Fibroblast of villous mesenchyme (primary cell): ENCODE results near the gene TMTC2. TPM values are rescaled to one million over a fixed set of nuclear protein-coding genes. Genes with fewer than 3 reads are reported as not detected.

Source experiments
- DNase-seq: peaks from one replicate; pipeline ENCODE4 v3.0.0-alpha.2; 2010; ENCODE audit warnings: low read depth
- H3K4me3 ChIP-seq: 2 replicates; pipeline ENCODE4 v1.5.1; 2011; ENCODE audit warnings: low read depth, mild to moderate bottlenecking, low read length
- total RNA-seq: library from RNA; depleted of rRNA; stranded (reverse); fragments of >200 nt; gene quantifications from 2 replicates; pipeline ENCODE4 v1.2.3, GENCODE V29; 2012
- TF ChIP-seq, protein P1 (sequence below): IDR thresholded peaks from 2 replicates; pipeline ENCODE4 v1.5.1; 2012; ENCODE audit warnings: low read depth, mild to moderate bottlenecking, low read length; ENCODE audit not compliant: insufficient read depth

The TMTC2 gene
- total RNA-seq, 1 donor, result 5.2 TPM

DNA sequence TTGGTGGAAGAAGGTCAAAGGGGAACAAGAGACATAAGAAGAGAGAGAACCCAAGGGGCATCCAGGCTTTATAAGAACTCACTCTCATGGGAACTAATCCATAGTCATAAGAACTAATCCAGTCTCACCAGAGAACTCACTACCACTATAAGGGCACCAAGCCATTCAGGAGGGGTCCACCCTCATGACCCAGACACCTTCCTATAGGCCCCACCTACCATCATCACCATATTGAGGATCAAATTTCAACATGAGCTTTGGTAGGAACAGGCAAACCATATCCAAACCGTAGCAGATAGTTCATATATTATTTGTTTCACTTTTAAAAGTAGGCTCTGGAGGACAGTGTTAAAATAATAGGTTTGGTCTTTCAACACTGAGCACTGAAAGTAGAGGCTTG, 350.1 kb downstream of the TMTC2 start:
- DNase-seq, result no peak
- TF ChIP-seq, protein P1, sequence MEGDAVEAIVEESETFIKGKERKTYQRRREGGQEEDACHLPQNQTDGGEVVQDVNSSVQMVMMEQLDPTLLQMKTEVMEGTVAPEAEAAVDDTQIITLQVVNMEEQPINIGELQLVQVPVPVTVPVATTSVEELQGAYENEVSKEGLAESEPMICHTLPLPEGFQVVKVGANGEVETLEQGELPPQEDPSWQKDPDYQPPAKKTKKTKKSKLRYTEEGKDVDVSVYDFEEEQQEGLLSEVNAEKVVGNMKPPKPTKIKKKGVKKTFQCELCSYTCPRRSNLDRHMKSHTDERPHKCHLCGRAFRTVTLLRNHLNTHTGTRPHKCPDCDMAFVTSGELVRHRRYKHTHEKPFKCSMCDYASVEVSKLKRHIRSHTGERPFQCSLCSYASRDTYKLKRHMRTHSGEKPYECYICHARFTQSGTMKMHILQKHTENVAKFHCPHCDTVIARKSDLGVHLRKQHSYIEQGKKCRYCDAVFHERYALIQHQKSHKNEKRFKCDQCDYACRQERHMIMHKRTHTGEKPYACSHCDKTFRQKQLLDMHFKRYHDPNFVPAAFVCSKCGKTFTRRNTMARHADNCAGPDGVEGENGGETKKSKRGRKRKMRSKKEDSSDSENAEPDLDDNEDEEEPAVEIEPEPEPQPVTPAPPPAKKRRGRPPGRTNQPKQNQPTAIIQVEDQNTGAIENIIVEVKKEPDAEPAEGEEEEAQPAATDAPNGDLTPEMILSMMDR, result no peak
- no peak overlapping the region for H3K4me3 ChIP-seq

DNA sequence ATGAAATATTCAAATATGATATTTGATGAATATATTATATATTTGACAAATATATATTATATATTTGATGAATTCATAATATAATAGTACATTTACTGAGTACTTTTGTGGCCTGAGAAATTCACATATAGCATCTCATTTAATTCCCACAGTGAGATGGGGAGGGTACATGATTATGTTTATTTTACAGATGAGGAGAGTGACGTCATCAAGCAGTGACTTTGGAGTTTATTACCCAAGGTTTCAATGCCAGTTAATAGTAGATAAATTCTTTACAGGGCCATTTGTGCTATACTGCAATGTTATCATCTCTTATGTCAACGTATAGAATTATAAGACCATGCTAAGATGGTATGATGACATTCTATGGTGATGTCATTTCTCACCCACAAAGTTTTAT, 352.7 kb downstream of the TMTC2 start:
- DNase-seq, result no peak
- TF ChIP-seq, protein P1, result no peak
- no peak overlapping the region for H3K4me3 ChIP-seq

DNA sequence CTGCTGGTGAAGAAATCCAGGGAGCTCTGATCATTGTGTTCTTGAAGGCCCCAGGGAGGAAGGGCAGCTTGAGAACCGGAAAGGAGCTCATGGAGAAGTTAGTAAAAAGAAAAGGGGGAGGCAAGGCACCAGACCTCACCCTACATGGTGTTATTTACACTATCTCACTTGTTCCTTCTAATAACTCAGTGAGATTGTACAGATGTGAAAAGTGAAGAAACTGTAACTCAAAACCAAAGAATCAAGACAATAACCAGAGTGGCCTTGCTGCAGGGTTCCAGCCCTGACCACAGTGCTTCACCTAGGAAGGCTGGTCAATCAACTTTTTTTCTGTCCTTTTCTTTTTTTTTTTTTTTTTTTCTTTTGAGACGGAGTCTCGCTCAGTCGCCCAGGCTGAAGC, 353.6 kb downstream of the TMTC2 start:
- DNase-seq, result no peak
- TF ChIP-seq, protein P1, result no peak
- H3K4me3 ChIP-seq, result no peak overlapping the region

DNA sequence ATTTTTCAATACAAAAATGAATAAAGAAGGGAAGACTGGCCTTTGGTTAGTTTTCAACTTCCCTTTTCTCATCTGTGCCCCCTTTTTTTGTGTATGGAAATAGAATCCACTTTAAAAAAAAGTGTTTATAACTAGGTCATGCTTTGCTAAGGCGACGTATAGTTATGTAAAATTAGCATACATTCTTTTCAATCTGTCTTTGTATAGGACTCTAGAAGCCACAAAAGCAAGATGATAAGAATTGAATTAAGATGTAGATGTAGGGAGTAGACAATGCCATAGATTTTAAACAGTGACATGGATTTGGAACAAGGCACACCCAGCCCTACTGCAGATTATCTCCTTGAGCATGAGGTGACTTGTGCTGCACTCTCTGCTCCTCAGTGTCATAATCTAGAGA, 354.3 kb downstream of the TMTC2 start:
- no peak overlapping the region for H3K4me3 ChIP-seq
- TF ChIP-seq, protein P1, result no peak

DNA sequence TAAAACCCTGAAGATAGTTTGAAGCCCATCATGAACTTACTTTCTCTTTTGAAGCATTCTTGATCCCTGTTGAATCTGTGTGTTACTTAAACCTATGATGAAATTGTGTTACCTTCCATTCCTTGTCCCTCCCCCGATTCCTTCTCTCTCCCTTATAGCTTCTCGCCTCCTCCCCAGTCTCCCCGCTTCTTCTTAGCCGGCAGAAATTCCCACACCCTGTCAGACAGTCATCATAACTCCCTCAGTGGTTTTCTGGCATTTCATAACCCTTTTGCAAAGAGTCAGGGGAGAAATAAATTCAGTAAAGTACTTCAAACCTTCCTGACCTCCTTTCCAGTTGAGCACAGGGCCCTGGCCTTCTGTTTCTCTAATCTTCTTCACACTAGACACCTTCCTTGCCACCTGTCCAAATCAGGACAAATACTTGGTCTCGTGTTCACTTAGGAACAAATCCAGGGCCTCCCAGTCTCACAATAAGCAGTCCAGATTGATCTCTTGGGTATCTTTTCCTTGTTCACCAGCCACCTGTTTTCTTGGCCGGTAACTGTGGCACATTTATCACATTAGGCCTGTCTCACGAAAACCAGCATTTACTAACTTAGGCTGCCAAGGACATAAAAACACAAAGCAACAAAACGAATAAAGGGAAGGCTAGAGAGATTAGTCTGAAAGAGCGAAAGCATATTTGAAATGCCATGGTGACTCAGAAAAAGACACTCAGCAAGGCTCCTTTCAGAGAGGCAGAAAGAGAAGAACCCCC, 355.9 kb downstream of the TMTC2 start:
- H3K4me3 ChIP-seq, result no peak overlapping the region
- TF ChIP-seq, protein P1, result no peak
- DNase-seq, result peak; percentile 4

More for the DNA sequence above, 354.3 kb downstream of the TMTC2 start:
- no peak for DNase-seq

DNA sequence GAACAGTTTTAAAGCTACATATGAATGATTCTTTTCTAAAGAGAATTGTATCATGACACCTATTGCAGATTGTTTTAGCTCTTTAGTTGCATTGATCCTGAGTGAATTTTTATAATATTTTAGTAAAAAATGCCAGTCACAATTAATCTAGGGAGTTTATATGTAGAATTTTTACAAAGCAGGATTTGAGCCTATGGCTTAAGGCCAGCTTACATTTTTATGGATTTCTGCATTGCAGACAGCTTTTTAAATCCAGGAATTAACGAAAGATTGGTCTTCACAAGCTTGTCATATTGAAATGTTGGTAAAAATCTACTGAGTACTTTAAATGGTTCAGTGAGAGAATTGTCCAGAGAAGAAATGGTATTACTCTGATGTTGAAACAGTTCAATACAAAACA, 358.0 kb downstream of the TMTC2 start:
- TF ChIP-seq, protein P1, result no peak
- DNase-seq, result no peak

DNA sequence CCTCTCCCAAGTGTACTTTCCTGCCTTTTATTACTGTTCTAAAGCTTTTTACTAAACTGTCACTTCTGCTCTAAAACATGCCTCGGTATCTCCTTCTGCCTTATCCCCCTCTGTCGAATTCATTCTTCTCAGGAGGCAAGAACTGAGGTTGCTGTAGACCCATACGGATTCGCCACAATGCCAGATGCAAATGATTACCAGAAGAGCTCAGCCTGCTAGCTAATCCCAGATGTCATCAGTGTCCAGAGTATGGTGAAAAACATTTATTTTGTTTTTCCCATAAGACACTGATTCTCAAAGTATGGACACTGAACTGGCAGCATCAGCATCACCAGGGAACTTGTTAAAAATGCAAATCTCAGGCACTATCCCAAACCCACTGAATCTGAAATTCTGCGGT, 359.3 kb downstream of the TMTC2 start:
- no peak overlapping the region for H3K4me3 ChIP-seq
- TF ChIP-seq, protein P1, result no peak
- no peak for DNase-seq

More for the DNA sequence above, 358.0 kb downstream of the TMTC2 start:
- H3K4me3 ChIP-seq, result no peak overlapping the region
